Left renal pelvis (tissue), 4 donors: ENCODE data around the gene PMM1. TPM values are rescaled to one million over a fixed set of nuclear protein-coding genes. Genes with fewer than 3 reads are reported as not detected.
"Not testable (repeated sequence)": the region's sequence is repeated elsewhere in the genome, so short reads cannot be mapped to it uniquely, and the experiment has no call there.

ENCODE experiments used
- DNase-seq, 4 donors: peaks; one replicate each; pipeline ENCODE4 v3.0.0-alpha.2; 2013; ENCODE audit warnings: low read depth in 4 of 4, low spot score in 3 of 4
- polyA plus RNA-seq, 4 donors: library from polyadenylated mRNA; unstranded; fragments of 120-200 nt; gene quantifications; one replicate each; pipeline ENCODE4 v1.2.1, GENCODE V29; 2013; ENCODE audit not compliant: insufficient read length in 4 of 4

Gene PMM1
- 10 to 100 TPM; 31.5 to 57.3 (median 46.3) TPM for polyA plus RNA-seq

DNA sequence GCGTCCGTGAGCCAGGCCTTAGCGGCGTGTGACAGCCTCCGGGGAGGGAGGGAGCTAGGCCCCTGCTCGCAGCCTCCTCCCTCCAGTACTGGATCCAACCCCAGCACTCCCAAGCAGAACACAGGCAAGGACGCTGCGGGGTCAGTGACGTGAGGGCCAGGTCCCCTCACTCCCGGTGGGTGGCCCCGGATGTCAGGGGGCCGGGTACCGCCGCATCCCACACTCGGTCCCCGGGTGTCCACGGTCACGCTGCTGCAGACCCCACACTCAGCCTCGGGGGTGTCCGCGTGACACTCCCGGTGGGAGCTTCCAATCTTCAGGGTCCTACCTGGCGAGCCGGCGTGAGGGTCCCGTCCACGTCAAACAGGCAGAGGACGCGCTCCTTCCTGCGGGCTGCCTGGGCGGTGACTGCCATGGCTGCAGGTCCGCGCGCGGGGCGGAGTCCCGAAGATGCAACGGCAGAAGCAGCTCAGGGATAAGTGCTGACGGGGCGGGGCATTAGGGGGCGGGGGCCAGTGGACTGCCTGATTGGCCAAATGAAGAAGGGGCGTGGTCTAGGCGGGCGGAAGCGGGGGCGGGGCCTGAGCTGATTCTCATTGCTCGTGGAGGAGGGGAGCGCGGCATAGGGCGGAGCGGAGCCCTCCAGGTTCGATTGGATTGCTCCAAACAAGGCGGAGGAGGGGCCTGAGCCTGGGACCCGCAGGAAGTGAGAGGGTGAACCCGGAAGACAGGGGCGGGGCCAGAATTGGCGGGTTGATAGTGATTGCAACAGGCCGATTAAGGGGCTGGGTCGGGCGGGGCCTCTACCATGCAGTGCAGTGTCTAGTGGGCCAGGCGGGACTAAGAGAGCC, at the start of gene PMM1:
Gene PMM1 (minus strand): TSS at position 450 of the 851 bp plus-strand sequence. CDS start 35 bp downstream, at position 415.
- peak; percentile 96 to 99 (median 99) for DNase-seq

DNA sequence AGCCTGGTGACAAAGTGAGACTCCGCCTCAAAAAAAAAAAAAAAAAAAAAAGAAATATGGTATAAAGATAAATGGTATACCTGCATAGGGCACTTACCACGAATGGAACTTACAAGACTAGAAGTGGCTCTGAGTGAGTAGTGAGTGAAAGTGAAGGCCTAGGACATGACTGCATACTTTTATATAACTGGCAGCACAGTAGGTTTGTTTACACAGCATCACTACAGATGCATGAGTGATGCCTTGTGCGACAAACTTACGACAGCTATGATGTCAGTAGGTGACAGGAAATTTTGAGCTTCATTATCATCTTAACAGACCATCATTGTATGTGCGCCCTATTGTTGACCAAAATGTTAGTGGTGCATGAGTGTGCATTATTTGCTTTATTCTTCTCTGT, 49.1 kb upstream of the PMM1 start:
- no peak for DNase-seq

DNA sequence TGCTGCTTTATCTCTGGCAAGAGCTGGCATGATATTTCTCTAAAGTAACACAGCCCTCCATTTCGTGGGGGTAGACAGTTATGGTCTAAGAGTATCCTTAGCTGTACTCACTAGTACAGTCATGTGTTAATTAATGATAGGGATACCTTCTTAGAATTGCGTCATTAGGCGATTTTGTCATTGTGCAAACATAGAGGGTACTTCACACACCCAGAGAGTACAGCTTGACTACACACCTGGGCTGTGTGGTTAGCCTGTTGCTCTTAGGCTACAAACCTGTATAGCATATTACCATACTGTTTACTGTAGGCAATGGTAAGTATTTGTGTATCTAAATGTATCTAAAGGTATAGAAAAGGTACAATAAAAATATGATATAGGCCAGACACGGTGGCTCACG, 48.5 kb upstream of the PMM1 start:
- DNase-seq: no peak

DNA sequence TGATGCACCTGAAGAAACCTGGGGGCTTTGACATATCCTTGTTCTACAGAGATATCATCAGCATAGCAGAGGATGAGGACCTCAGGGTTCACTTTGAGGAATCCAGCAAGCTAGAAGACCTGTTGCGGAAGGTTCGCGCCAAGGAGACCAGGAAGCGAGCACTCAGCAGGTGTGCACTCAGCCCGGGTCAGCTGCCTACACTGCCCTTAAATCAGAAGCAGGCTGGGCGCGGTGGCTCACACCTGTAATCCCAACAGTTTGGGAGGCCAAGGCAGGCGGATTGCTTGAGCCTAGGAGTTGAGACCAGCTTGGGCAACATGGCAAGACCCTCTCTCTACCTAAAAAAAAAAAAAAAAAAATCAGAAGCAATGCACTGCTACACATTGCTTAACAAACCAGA, 48.0 kb upstream of the PMM1 start:
- DNase-seq: not testable (repeated sequence)

DNA sequence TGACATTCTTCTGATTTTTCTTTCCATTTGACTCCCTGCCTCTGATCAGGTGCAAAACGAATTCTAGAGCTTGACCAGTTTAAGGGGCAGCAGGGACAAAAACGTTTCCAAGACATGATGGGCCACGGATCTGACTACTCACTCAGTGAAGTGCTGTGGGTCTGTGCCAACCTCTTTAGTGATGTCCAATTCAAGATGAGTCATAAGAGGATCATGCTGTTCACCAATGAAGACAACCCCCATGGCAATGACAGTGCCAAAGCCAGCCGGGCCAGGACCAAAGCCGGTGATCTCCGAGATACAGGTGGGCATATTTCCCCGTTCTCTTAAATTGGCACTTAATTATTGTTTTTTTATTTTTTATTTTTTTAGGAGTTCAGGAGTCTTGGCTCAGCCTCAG, 46.8 kb upstream of the PMM1 start:
- DNase-seq: no peak

DNA sequence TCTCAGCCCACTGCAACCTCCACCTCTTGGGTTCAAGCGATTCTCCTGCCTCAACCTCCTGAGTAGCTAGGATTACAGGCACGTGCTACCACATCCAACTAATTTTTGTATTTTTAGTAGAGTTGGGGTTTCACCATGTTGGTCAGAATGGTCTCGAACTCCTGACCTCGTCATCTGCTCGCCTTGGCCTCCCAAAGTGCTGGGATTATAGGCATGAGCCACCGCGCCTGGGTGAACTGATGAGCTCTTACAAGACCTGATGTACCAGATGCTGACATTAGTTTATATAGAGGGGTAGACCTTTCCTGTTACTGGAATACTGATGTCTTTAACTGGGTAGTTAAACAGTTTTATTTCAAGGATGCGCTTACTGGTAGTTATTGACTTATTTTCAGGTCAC, 45.0 kb upstream of the PMM1 start:
- DNase-seq: not testable (repeated sequence)

DNA sequence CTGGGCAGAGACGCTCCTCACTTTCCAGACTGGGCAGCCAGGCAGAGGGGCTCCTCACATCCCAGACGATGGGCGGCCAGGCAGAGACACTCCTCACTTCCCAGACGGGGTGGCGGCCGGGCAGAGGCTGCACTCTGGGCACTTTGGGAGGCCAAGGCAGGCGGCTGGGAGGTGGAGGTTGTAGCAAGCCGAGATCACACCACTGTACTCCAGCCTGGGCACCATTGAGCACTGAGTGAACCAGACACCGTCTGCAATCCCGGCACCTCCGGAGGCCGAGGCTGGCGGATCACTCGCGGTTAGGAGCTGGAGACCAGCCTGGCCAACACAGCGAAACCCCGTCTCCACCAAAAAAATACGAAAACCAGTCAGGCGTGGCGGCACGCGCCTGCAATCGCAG, 42.0 kb upstream of the PMM1 start:
- DNase-seq: not testable (repeated sequence)

DNA sequence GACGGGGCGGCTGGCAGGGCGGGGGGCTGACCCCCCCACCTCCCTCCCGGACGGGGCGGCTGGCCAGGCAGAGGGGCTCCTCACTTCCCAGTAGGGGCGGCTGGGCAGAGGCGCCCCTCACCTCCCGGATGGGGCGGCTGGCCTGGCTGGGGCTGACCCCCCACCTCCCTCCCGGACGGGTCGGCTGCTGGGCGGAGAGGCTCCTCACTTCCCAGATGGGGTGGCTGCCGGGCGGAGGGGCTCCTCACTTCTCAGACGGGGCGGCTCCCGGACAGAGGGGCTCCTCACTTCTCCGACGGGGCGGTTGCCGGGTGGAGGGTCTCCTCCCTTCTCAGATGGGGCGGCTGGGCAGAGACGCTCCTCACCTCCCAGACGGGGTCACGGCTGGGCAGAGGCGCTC, 41.5 kb upstream of the PMM1 start:
- not testable (repeated sequence) for DNase-seq

DNA sequence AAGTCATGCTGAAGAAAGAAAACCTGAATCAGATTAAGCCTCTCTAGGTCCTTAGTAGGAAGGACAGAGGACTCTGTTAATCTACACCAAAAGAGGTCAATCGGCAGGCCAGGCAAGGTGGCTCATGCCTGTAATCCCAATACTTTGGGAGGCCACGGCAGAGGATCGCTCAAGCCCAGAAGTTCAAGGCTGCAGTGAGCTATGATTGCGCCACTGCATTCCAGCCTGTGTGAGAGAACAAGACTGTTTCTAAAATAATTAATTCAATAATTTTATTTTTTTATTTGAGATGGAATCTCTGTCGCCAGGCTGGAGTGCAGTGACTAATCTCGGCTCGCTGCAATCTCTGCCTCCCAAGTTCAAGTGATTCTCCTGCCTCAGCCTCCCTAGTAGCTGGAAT, 35.9 kb upstream of the PMM1 start:
- no peak for DNase-seq

DNA sequence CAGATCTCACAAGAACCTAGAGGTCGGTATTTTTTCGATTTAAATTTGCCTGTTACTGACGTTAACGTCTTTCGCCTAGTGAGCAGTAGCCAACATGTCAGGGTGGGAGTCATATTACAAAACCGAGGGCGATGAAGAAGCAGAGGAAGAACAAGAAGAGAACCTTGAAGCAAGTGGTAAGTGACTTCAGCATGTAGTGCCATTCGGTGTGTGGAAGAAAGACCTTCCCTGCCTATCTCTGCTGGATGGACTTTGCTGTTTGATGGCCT, 32.2 kb upstream of the PMM1 start:
- no peak for DNase-seq

DNA sequence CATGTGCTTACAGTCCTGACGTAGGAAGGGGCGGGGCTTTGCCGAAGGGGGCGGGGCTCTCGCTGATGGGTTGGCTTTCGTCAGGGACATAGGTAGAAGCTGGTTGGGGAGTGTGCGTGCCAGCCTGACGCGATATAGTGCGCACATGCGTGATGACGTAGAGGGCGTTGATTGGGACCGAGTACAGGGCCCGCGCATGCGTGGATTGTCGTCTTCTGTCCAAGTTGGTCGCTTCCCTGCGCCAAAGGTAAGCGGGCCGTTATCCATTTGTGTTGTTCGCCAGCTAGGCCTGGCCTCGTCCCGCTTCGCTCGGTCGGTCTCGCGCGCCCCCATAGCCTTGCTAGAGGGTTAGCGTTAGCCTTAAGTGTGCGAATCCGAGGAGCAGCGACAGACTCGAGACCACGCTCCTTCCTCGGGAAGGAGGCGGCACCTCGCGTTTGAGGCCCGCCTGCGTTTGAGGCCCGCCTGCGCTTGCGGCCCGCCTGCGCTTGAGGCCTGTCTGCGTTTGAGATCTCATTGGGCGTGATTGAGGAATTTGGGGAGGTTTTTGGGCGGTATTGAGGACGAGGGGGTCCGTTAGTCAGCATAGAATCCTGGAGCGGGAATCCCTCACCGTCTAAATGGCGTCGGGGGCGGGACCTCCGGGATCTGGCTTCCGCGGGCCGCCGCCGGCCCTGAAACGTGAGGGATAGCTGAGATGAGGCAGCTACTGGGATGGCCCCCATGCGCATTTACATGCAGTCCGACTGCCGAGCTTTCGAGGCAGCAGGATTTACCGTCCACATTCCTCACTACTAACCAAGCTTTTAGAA, 31.7 kb upstream of the PMM1 start, which contains the start of gene XRCC6:
Gene XRCC6 (plus strand): TSS at position 197 of the 812 bp plus-strand sequence. CDS start 710 bp downstream, outside the sequence.
- peak; percentile 99 for DNase-seq

DNA sequence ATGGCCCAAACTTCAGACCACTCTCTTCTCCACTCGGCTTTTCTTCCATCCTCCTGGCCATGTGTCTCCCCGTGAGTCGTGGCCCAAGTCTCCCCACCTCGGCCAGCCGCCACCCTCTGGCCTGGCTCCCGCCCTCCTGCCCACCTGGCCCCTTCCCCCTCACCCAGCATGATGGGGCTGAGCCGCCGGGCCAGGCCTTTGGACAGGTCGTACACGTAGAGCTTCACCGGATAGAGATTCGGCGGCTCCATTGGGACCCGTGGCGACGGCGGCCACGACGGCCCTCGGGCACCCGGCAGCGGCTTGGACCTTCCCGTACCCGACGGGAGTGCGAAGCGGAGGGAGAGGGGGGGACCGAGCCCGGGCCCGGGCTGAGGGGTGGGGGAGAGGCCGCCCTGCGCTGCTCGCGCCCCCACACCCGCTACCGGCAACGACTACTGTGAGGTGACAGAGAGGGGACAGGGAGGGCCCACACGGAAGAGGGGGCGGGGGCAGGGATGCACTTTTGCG, 31.0 kb upstream of the PMM1 start, which contains the start of gene DESI1:
Gene DESI1 (minus strand): TSS at position 455 of the 510 bp plus-strand sequence. CDS start 204 bp downstream, at position 251.
- DNase-seq: no peak

DNA sequence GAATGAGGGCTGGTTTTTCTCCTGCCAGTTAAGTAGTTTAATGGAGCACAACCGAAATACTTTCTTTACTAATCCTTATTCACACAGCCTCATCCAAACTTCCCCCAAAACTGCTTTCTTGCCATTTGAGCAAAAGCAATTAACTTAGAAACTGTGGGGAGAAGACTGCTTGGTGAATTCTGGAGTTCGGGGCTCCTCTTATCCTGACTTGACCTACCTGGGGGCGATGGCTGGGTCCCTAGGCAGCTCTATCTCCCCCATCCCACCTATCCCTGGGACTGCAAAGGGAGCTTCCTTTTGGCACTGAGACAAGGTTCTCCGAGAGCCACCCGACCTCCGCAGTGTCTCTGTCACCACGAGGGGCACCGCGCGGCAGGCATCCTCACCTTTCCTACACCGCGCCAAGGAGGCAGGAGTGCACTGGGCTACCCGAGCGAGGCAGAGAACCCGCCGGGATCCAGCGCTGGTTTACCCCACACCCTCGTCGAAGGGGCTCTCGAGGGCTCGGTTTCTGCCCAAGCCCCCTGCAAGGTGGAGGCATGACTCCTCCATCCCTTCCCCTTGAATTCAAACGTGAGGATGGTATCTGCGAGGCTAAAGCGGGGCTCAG, 30.4 kb upstream of the PMM1 start:
- DNase-seq: no peak

DNA sequence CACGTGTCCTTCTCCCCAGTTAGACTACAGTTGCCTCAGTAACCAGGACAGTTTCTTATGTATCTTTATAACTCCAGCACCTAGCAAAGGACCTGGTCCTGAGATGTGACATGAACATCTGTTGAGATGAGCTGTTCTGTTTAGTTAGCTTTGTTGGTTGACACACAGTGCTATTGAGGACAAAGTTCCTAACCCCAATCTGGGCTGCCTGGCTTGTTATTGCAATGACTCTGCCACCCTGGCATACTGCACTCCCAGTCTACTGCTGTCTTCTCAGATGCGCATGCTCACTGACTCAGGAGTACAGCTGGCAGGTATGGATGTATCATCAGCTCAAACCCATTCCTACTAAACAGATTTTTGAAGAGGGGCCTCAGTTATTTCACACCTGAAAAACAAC, 23.8 kb upstream of the PMM1 start:
- no peak for DNase-seq

DNA sequence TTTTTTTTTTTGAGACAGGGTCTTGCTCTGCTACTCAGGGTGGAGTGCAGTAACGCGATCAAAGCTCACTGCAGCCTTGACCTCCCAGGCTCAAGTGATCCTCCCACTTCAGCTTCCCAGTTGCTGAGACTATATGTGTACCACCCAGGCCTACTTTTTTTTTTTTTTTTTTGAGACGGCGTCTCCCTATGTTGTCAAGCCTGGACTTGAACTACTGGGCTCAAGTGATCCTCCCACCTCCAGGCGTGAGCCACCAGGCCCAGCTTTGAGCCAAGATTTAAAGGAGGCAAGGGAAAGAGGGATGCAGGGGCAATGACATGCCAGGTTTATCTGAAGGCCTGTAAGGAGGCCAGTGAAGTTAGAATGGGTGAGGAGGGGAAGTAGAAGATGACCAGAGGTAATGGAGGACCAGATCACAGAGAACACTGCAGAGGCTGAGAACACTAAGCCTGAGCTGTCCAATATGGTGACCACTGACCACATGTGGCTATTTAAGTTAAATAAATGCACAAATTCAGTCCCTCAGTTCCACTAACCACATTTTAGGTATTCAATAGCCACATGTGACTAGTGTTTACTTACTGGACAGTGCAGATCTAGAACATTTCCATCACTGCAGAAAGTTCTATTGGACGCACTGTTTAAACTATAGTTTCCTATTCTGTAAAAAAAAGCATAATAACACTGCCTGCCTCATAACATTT, 23.1 kb upstream of the PMM1 start:
- DNase-seq: no peak

DNA sequence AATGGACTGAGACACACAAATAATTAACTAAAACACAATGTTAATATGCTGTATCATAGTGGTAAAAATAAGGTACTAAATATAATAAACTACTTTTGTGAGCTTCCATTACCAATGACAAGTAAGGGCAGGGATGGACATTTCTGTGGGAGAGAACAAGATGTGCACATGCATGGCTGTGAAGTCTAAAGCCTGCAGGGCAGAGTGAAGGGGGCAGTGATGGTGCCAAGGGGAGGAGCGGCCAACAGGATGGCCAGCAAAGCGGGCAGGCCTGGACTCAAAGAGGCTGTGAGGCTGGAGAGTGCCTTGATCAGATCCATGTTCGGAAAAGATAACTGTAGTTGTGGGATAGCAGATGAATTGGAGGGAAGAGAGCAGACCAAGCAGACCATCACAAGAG, 18.7 kb upstream of the PMM1 start:
- no peak for DNase-seq

DNA sequence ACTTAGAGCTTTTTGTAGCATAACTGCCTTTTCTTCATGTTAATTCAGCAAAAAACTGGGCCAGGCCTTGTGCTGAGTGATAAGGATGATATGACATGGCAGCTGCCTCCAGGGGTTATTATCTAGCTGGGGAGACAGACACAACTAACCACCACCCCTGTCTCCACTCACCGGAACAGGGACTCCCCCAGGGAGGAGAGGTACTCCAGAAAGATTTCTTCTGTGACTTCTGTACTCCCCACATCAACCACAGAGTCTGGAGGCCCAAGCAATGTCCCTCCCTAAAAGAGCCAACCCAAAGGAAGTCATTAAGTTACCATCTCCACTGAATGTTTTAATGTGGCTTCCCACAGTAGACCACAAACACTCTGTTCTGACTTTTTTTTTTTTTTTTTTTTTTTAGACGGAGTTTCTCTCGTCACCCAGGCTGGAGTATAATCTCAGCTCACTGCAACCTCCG, 14.3 kb upstream of the PMM1 start:
- DNase-seq: no peak

DNA sequence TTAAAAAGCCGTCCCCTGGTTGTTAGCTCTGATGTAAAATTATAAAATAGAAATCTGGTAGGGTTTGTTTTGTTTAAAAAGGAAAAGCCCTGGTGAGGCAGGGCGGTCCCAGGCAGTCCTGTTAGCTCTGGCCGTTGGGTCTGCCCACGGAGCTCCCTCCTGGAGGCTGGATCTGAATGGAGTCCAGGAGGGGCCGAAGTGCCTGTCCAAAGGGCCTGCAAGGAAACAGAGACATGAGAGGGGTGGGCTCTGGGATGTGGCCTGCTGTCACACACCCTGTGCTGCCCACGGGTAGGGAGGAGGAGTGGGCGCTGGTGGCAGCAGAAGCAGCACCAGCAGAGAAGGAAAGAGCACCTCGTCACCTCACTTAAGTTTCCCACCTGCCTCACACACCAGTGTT, 11.3 kb upstream of the PMM1 start:
- DNase-seq: no peak

DNA sequence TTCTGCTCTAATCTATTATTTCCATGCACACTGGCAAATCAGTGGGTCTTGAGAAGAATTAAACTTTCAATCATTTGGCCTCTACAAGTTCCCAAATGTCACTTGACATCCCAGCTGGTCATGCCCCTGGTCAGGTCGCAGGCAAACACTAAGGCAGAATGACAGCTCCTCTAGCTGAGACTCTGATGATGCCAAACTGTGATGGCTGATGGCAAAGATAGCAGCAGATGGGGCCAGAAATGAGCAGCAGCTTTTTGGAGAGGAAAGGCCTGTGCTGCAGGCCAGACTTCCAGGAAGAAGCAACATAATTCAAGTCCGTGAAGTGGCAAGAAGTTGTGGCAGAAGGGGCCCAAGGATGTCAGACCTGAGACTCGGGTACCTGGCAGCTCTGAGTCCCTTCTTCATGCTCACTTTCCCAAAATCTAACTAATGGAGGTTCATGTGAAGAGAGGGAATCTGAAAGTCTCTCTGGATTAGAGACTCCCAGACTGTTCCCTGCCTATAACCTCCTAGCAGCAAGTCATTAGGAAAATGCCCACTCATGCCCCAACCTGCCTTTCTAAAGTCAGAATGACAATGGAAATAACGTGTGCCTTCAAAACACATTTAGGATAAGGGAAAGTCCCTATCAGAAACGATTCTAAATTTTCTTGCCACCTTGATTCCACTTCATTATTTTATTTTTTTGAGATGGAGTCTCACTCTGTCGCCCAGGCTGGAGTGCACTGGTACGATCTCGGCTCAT, 9.4 kb upstream of the PMM1 start:
- no peak for DNase-seq

DNA sequence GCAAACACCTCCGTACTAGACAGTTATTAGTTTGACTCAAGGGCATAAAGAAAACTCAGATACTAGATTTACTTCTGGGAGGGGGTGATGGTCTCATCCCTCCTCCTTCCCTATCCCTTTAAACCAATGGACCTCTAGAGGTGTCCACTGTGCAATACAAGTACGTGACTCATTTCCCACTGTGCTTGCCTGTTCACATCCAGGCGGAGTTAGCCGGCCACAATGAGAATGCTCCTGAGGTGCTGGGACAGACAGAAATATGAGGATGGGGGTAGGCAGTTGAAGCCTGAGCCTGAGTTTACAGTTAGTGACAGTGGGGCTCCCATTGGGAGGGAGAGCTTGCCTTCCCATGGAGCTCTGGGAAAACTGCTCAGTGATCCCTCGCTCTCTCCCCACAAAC, 8.4 kb upstream of the PMM1 start:
- no peak for DNase-seq
